SK-N-SH (cell line): ENCODE measurements around the gene SZT2. TPM values are rescaled to one million over a fixed set of nuclear protein-coding genes. Genes with fewer than 3 reads are reported as not detected.

Experiments used
- CTCF ChIA-PET: fragments of 300-600, 350-600 bp; formaldehyde crosslinking; extraction: SDS; loops from one replicate; lab custom pipeline; 2021; lab: Yijun Ruan, JAX
- POLR2A ChIA-PET: fragments of 350-600 bp; sonication (Branson Sonifier 250); formaldehyde crosslinking; extraction: SDS; loops from one replicate; lab custom pipeline; 2020; ENCODE audit warnings: antibody characterized with exemption, inconsistent platforms; lab: Yijun Ruan, JAX
- DNase-seq: peaks from one replicate; pipeline ENCODE4 v3.0.0; 2012
- H2AFZ ChIP-seq: fragments of 200-600 bp; sonication (generic); 2 replicates; pipeline ENCODE4 v1.8.1; 2016; ENCODE audit warnings: antibody characterized with exemption, mild to moderate bottlenecking, low read depth
- H3F3A ChIP-seq: fragments of 200-600 bp; sonication (generic); replicated peaks from 2 replicates; pipeline ENCODE3; 2016; ENCODE audit warnings: antibody characterized with exemption, mild to moderate bottlenecking; ENCODE audit not compliant: insufficient read depth
- H3K27ac ChIP-seq, 2 experiments: fragments of 200-500 bp in 1 of 2; fragments of 200-600 bp in 1 of 2; sonication (Bioruptor generic) in 1 of 2; sonication (generic), shearing (Covaris generic) in 1 of 2; 2 replicates each; pipeline versions ENCODE4 v1.5.1 to v1.6.1; 2014 to 2016; ENCODE audit warnings: low read depth in 2 of 2, inconsistent platforms in 1 of 2, low read length in 1 of 2, mild to moderate bottlenecking in 1 of 2, mixed read lengths in 1 of 2
- H3K27me3 ChIP-seq: fragments of 200-600 bp; sonication (generic), shearing (Covaris generic); 2 replicates; pipeline ENCODE4 v1.6.1; 2016; ENCODE audit warnings: mixed run types; ENCODE audit not compliant: insufficient read depth
- H3K36me3 ChIP-seq, 2 experiments: fragments of 200-500 bp in 1 of 2; fragments of 200-600 bp in 1 of 2; sonication (Bioruptor generic) in 1 of 2; sonication (generic) in 1 of 2; replicated peaks in 1 of 2; 2 replicates each; pipeline versions ENCODE3 to v1.5.1; 2014 to 2016; ENCODE audit warnings: low read length in 1 of 2, mild to moderate bottlenecking in 1 of 2; ENCODE audit not compliant: insufficient read depth in 2 of 2, control insufficient read depth in 1 of 2
- H3K4me1 ChIP-seq, 2 experiments: fragments of 200-500 bp in 1 of 2; fragments of 200-600 bp in 1 of 2; sonication (Bioruptor generic) in 1 of 2; sonication (generic), shearing (Covaris generic) in 1 of 2; 2 replicates each; pipeline versions ENCODE4 v1.5.1 to v1.6.1; 2014 to 2016; ENCODE audit warnings: low read depth in 1 of 2, low read length in 1 of 2, mixed run types in 1 of 2; ENCODE audit not compliant: insufficient read depth in 2 of 2, control insufficient read depth in 1 of 2
- H3K4me2 ChIP-seq: fragments of 200-600 bp; sonication (generic), shearing (Covaris generic); 2 replicates; pipeline ENCODE4 v1.6.1; 2017; ENCODE audit warnings: mixed run types
- H3K4me3 ChIP-seq, 2 experiments: fragments of 200-500 bp in 1 of 2; fragments of 200-600 bp in 1 of 2; sonication (Bioruptor generic) in 1 of 2; sonication (generic), shearing (Covaris generic) in 1 of 2; 2 replicates each; pipeline versions ENCODE4 v1.5.1 to v1.8.1; 2014 to 2016; ENCODE audit warnings: low read depth in 2 of 2, inconsistent platforms in 1 of 2, low read length in 1 of 2, mild to moderate bottlenecking in 1 of 2, mixed read lengths in 1 of 2, moderate library complexity in 1 of 2
- H3K79me2 ChIP-seq: fragments of 200-600 bp; sonication (generic); 2 replicates; pipeline ENCODE4 v1.8.1; 2017; ENCODE audit warnings: mild to moderate bottlenecking; ENCODE audit not compliant: insufficient read depth
- H3K9ac ChIP-seq: fragments of 200-600 bp; sonication (generic); 2 replicates; pipeline ENCODE4 v1.6.1; 2017; ENCODE audit warnings: mixed run types
- H3K9me2 ChIP-seq: fragments of 200-600 bp; sonication (generic); 2 replicates; pipeline ENCODE4 v1.6.1; 2017; ENCODE audit warnings: mixed run types
- H3K9me3 ChIP-seq: fragments of 200-600 bp; sonication (generic); 2 replicates; pipeline ENCODE4 v1.6.1; 2017; ENCODE audit warnings: mixed run types, mild to moderate bottlenecking, moderate library complexity
- H4K20me1 ChIP-seq: fragments of 200-600 bp; sonication (generic); 2 replicates; pipeline ENCODE4 v1.6.1; 2017; ENCODE audit warnings: mild to moderate bottlenecking, mixed run types; ENCODE audit not compliant: insufficient read depth
- CHD2 ChIP-seq: fragments of 150-350 bp; IDR thresholded peaks from 2 replicates; pipeline ENCODE4 v1.6.1; 2018; ENCODE audit warnings: low read length; ENCODE audit not compliant: partially characterized antibody
- CTCF ChIP-seq: fragments of 200-600 bp; sonication (generic); IDR thresholded peaks from 2 replicates; pipeline ENCODE4 v1.6.1; 2017; ENCODE audit warnings: antibody characterized with exemption, mild to moderate bottlenecking, moderate library complexity
- EP300 ChIP-seq, 2 experiments: IDR thresholded peaks; 2 replicates each; pipeline versions ENCODE4 v1.4.0 to v1.6.1; 2012; ENCODE audit warnings: borderline replicate concordance in 1 of 2, low read depth in 1 of 2, low read length in 1 of 2
- EZH2phosphoT487 ChIP-seq: fragments of 200-600 bp; sonication (generic); IDR thresholded peaks from 2 replicates; pipeline ENCODE4 v1.6.1; 2017; ENCODE audit warnings: low read depth, mixed run types, mild to moderate bottlenecking, antibody characterized with exemption, moderate library complexity, borderline replicate concordance
- FOXM1 ChIP-seq: IDR thresholded peaks from 2 replicates; pipeline ENCODE4 v1.4.0; 2012; ENCODE audit warnings: low read depth, mild to moderate bottlenecking
- GABPA ChIP-seq: IDR thresholded peaks from 2 replicates; pipeline ENCODE4 v1.4.0; 2012; ENCODE audit warnings: low read depth, mild to moderate bottlenecking
- IRF3 ChIP-seq: fragments of 150-350 bp; IDR thresholded peaks from 2 replicates; pipeline ENCODE4 v1.6.1; 2016; ENCODE audit warnings: mild to moderate bottlenecking, low read depth, low read length
- NRF1 ChIP-seq: IDR thresholded peaks from 2 replicates; pipeline ENCODE4 v1.6.1; 2012; ENCODE audit warnings: low read depth, mild to moderate bottlenecking, low read length
- POLR2AphosphoS5 ChIP-seq: IDR thresholded peaks from 2 replicates; pipeline ENCODE4 v1.6.1; 2012; ENCODE audit warnings: low read depth, low read length
- RCOR1 ChIP-seq: fragments of 150-350 bp; IDR thresholded peaks from 2 replicates; pipeline ENCODE4 v1.6.1; 2017; ENCODE audit warnings: antibody characterized with exemption, low read length
- RFX5 ChIP-seq: IDR thresholded peaks from 2 replicates; pipeline ENCODE4 v1.6.1; 2012; ENCODE audit warnings: mild to moderate bottlenecking, improper control_type of control experiment, low read length
- RXRA ChIP-seq: IDR thresholded peaks from 2 replicates; pipeline ENCODE4 v1.4.0; 2012; ENCODE audit warnings: low read depth, mild to moderate bottlenecking, borderline replicate concordance
- SMC3 ChIP-seq: IDR thresholded peaks from 2 replicates; pipeline ENCODE4 v1.6.1; 2012; ENCODE audit warnings: low read depth, low read length, improper control_type of control experiment
- TEAD4 ChIP-seq: IDR thresholded peaks from 2 replicates; pipeline ENCODE4 v1.4.0; 2012; ENCODE audit warnings: mild to moderate bottlenecking, borderline replicate concordance; ENCODE audit not compliant: insufficient read depth
- USF1 ChIP-seq: IDR thresholded peaks from 2 replicates; pipeline ENCODE4 v1.4.0; 2012; ENCODE audit warnings: low read depth, borderline replicate concordance
- USF2 ChIP-seq: fragments of 150-350 bp; IDR thresholded peaks from 2 replicates; pipeline ENCODE4 v1.6.1; 2017; ENCODE audit warnings: antibody characterized with exemption, low read length, low read depth, borderline replicate concordance
- YY1 ChIP-seq: IDR thresholded peaks from 2 replicates; pipeline ENCODE4 v1.4.0; 2012; ENCODE audit warnings: low read depth, mild to moderate bottlenecking
- WGBS: methylation state at CpG from one replicate; pipeline ENCODE4 v1.1.6; 2017; ENCODE audit warnings: low lambda C conversion rate; 5-methylcytosine and 5-hydroxymethylcytosine counted together
- polyA plus RNA-seq, 3 experiments: library from polyadenylated mRNA; depleted of rRNA; stranded (reverse); fragments of >200 nt; gene quantifications; 2 replicates each; pipeline ENCODE4 v1.2.3, GENCODE V29; 2012

The SZT2 gene
- polyA plus RNA-seq, 1 of the 3 experiments (the other 2 are of a cell fraction) = 12.9 TPM

GRCh38 chr1:43340559-43340958 lies 49.1 kb upstream of the SZT2 start:
- Histone ChIP-seq H4K20me1 (no peaks in the 10 kb centered on the region), H3K27me3 (no peaks in the 10 kb centered on the region; the same call in 1 of the 2 replicates), H3K4me3 (no peak overlapping the region), H3K9me3 (no peaks in the 10 kb centered on the region), H3K9ac (no peak overlapping the region), H3F3A (no peaks in the 10 kb centered on the region), H3K36me3 (no peaks in the 10 kb centered on the region), H2AFZ (no peak overlapping the region), H3K27ac (no peak overlapping the region), H3K9me2 (no peaks in the 10 kb centered on the region), H3K4me2 (no peak overlapping the region), H3K79me2 (no peaks in the 10 kb centered on the region), H3K4me1 (peaks cover 0 to 2% of the 10 kb centered on the region in 2 experiments; a peak in 1 of 4 replicates)
- WGBS = 0% methylated on average over 1 of the region's 1 CpG
- ChIA-PET CTCF (no interaction called here), POLR2A (interaction anchor here (1.2 kb wide), 1 partner anchor 8 kb away, joined by 3 read pairs; no protein-coding TSS in a partner anchor)
- no peak for DNase-seq
- TF ChIP-seq USF1 (no peak), USF2 (no peak), NRF1 (no peak), CHD2 (no peak), GABPA (no peak), CTCF (no peak), YY1 (no peak), RXRA (no peak), FOXM1 (no peak), EP300 (IDR thresholded peaks at IDR 0.05; ENCODE audit: borderline replicate concordance in 1 of 2, low read depth in 1 of 2, low read length in 1 of 2) (no peak), RFX5 (no peak), RCOR1 (no peak), SMC3 (no peak), EZH2phosphoT487 (no peak), TEAD4 (no peak), POLR2AphosphoS5 (no peak), IRF3 (no peak)
